GM12878 (cell line): ENCODE measurements around the gene NOTCH3. TPM values are rescaled to one million over a fixed set of nuclear protein-coding genes. Genes with fewer than 3 reads are reported as not detected.

Experiments used
- ATAC-seq: fragments of 200-7000 bp; cut with Tn5 transposase; 3 replicates; pipeline ENCODE4 v1.9.1; 2020; ENCODE audit warnings: mild to moderate bottlenecking, moderate library complexity
- BruUV-seq: library from RNA; stranded (reverse); fragments of 400-500 nt; replicated peaks from 2 replicates; lab custom pipeline; 2021; lab: Mats Ljungman, UMichigan
- CTCF ChIA-PET: fragments of 300-600 bp; sonication (Branson Sonifier 250); formaldehyde crosslinking; extraction: SDS; loops from one replicate; lab custom pipeline; 2021; ENCODE audit warnings: inconsistent platforms; lab: Yijun Ruan, JAX
- POLR2A ChIA-PET: fragments of 350-600 bp; formaldehyde crosslinking; extraction: SDS; loops from one replicate; lab custom pipeline; 2021; ENCODE audit warnings: inconsistent platforms; lab: Charles Lee
- RAD21 ChIA-PET: fragments of 300-600 bp; sonication (Branson Sonifier 250); formaldehyde crosslinking; loops from one replicate; lab custom pipeline; 2023; ENCODE audit warnings: antibody characterized with exemption; ENCODE audit not compliant: unreplicated experiment; lab: Charles Lee
- SMC1A ChIA-PET: fragments of 300-600 bp; sonication (Branson Sonifier 250); formaldehyde crosslinking; loops from one replicate; lab custom pipeline; 2023; ENCODE audit not compliant: unreplicated experiment, uncharacterized antibody; lab: Charles Lee
- DNase-seq: peaks from one replicate; pipeline ENCODE4 v3.0.0-alpha.2; 2011; ENCODE audit warnings: low read depth, low spot score
- FAIRE-seq: peaks from 3 replicates; lab custom pipeline; 2011; peaks lifted over from hg19 to GRCh38; lab: Jason Lieb, UNC
- H2AFZ ChIP-seq: 2 replicates; pipeline ENCODE4 v1.6.0; 2011; ENCODE audit warnings: low read depth, low read length, control low read depth; ENCODE audit not compliant: control insufficient read depth
- H3K27ac ChIP-seq: 2 replicates; pipeline ENCODE4 v1.5.1; 2011; ENCODE audit warnings: control low read depth; ENCODE audit not compliant: control insufficient read depth, insufficient read depth
- H3K27me3 ChIP-seq, 2 experiments: replicated peaks in 1 of 2; 2 replicates each; pipeline versions ENCODE4 v1.6.0 to v1.6.1; 2011; ENCODE audit warnings: low read length in 1 of 2; ENCODE audit not compliant: control insufficient read depth in 2 of 2, insufficient read depth in 2 of 2
- H3K36me3 ChIP-seq, 2 experiments: 2 replicates each; pipeline ENCODE4 v1.5.1; 2011; ENCODE audit warnings: low read length in 1 of 2; ENCODE audit not compliant: control insufficient read depth in 2 of 2, insufficient read depth in 2 of 2
- H3K4me1 ChIP-seq: 2 replicates; pipeline ENCODE4 v1.6.1; 2011; ENCODE audit warnings: mild to moderate bottlenecking, low read length, moderate library complexity, mixed read lengths; ENCODE audit not compliant: control insufficient read depth, insufficient read depth
- H3K4me2 ChIP-seq: 2 replicates; pipeline ENCODE4 v1.6.0; 2011; ENCODE audit warnings: control low read depth; ENCODE audit not compliant: control insufficient read depth, insufficient read depth
- H3K4me3 ChIP-seq: fragments of 200-600 bp; sonication (generic); 2 replicates; pipeline ENCODE4 v1.5.1; 2016
- H3K79me2 ChIP-seq: 2 replicates; pipeline ENCODE4 v1.6.0; 2011; ENCODE audit warnings: low read length; ENCODE audit not compliant: control insufficient read depth, insufficient read depth
- H3K9ac ChIP-seq: 2 replicates; pipeline ENCODE4 v1.8.0; 2011; ENCODE audit warnings: low read length, control low read depth, mixed read lengths; ENCODE audit not compliant: control insufficient read depth, insufficient read depth
- H3K9me3 ChIP-seq: replicated peaks from 3 replicates; pipeline ENCODE4 v1.5.1; 2011; ENCODE audit warnings: mild to moderate bottlenecking, low read length; ENCODE audit not compliant: control insufficient read depth, insufficient read depth
- H4K20me1 ChIP-seq: 2 replicates; pipeline ENCODE4 v1.6.0; 2011; ENCODE audit not compliant: control insufficient read depth, insufficient read depth
- BRCA1 ChIP-seq: IDR thresholded peaks from 2 replicates; pipeline ENCODE4 v1.6.1; 2011; ENCODE audit warnings: low read depth, low read length, improper control_type of control experiment
- GATAD2B ChIP-seq: fragments of 450-650 bp; conservative IDR thresholded peaks from 2 replicates; pipeline ENCODE4 v1.6.1; 2017; ENCODE audit warnings: low read depth, mild to moderate bottlenecking, moderate library complexity
- IKZF2 ChIP-seq, 2 experiments: fragments of 450-650 bp; IDR thresholded peaks; 2 replicates each; pipeline ENCODE4 v1.6.1; 2017; ENCODE audit warnings: mild to moderate bottlenecking in 2 of 2, moderate library complexity in 2 of 2
- JUND ChIP-seq: IDR thresholded peaks from 2 replicates; pipeline ENCODE4 v1.6.1; 2012; ENCODE audit warnings: low read depth, mild to moderate bottlenecking, low read length, improper control_type of control experiment, moderate library complexity
- KDM1A ChIP-seq: fragments of 200-600 bp; sonication (generic); IDR thresholded peaks from 2 replicates; pipeline ENCODE4 v1.6.1; 2016; ENCODE audit warnings: borderline replicate concordance
- MAX ChIP-seq: IDR thresholded peaks from 2 replicates; pipeline ENCODE4 v1.6.1; 2012; ENCODE audit warnings: low read depth, low read length, improper control_type of control experiment
- PBX3 ChIP-seq: IDR thresholded peaks from 2 replicates; pipeline ENCODE4 v1.6.1; 2011; ENCODE audit warnings: mild to moderate bottlenecking, low read depth, low read length, moderate library complexity; ENCODE audit not compliant: insufficient replicate concordance
- POLR2AphosphoS5 ChIP-seq: IDR thresholded peaks from 2 replicates; pipeline ENCODE4 v1.6.1; 2011; ENCODE audit warnings: mild to moderate bottlenecking, low read length, inconsistent platforms
- PRDM15 ChIP-seq: fragments of 450-650 bp; formaldehyde crosslinking; IDR thresholded peaks from 2 replicates; pipeline ENCODE4 v1.4.0; 2020; ENCODE audit warnings: mild to moderate bottlenecking, moderate library complexity
- RCOR1 ChIP-seq: conservative IDR thresholded peaks from 2 replicates; pipeline ENCODE4 v1.6.1; 2012; ENCODE audit warnings: low read depth, low read length, improper control_type of control experiment
- RFX5 ChIP-seq: IDR thresholded peaks from 2 replicates; pipeline ENCODE4 v1.6.1; 2011; ENCODE audit warnings: low read depth, low read length, improper control_type of control experiment
- SREBF1 ChIP-seq: IDR thresholded peaks from 2 replicates; pipeline ENCODE4 v1.6.1; 2012; ENCODE audit warnings: mild to moderate bottlenecking, low read length
- USF1 ChIP-seq: IDR thresholded peaks from 2 replicates; pipeline ENCODE4 v1.6.1; 2011; ENCODE audit warnings: borderline replicate concordance, low read depth, mild to moderate bottlenecking, moderate library complexity, mixed read lengths, low read length; ENCODE audit not compliant: insufficient read depth; ENCODE audit errors: extremely low read length
- WRNIP1 ChIP-seq: IDR thresholded peaks from 2 replicates; pipeline ENCODE4 v1.6.1; 2011; ENCODE audit warnings: low read depth, low read length, improper control_type of control experiment, borderline replicate concordance
- YY1 ChIP-seq: IDR thresholded peaks from 2 replicates; pipeline ENCODE4 v1.6.1; 2011; ENCODE audit warnings: low read depth, mild to moderate bottlenecking, low read length
- ZBED1 ChIP-seq: IDR thresholded peaks from 2 replicates; pipeline ENCODE4 v1.6.1; 2016; ENCODE audit warnings: borderline replicate concordance
- WGBS: methylation state at CpG from one replicate; pipeline ENCODE4 v1.1.6; 2016; ENCODE audit warnings: low lambda C conversion rate; ENCODE audit not compliant: insufficient replicate concordance, insufficient coverage; ENCODE audit errors: missing lambda C conversion rate; 5-methylcytosine and 5-hydroxymethylcytosine counted together
- in situ Hi-C: fragments of 300-500 bp; cut with MboI; formaldehyde crosslinking; loops from 9 replicates; pipeline ENCODE4 v1.14.3; 2018; ENCODE audit warnings: mixed read lengths
- intact Hi-C: fragments of 100-400 bp; cut with micrococcal nuclease; formaldehyde crosslinking; loops from one replicate; pipeline ENCODE4 v1.14.2; 2022; ENCODE audit not compliant: unreplicated experiment
- polyA plus RNA-seq, 11 experiments: library from polyadenylated mRNA; depleted of rRNA in 4 of 11; unstranded in 6 of 11; stranded (reverse) in 5 of 11; fragments of >200 nt; fragmentation: Nextera tagmentation in 4 of 11; fragmentation: Illumina TruSeq in 1 of 11; extraction: Ambion mirVana in 4 of 11; extraction: Trizol in 1 of 11; gene quantifications; 1 replicate in 1 of 11; 2 replicates in 10 of 11; pipeline versions ENCODE4 v1.2.1 to v1.2.3, GENCODE V29; 2011 to 2016; ENCODE audit warnings: inconsistent platforms in 2 of 11, missing spikeins in 2 of 11, low read depth in 1 of 11
- total RNA-seq, 4 experiments: library from RNA; depleted of rRNA in 3 of 4; stranded (reverse); fragments of >200 nt in 3 of 4; fragmentation: Illumina TruSeq in 1 of 4; extraction: Trizol in 1 of 4; gene quantifications; 2 replicates each; pipeline versions ENCODE4 v1.2.1 to v1.2.3, GENCODE V29; 2013 to 2021

Gene NOTCH3
- total and polyA plus RNA-seq, 10 of the 15 experiments (the other 5 are each of a cell fraction or from before 2014, with no cell fraction given), result 0.01 to 0.42 (median 0.10) TPM; not detected in 5

GRCh38 chr19:15213715-15214381 is 13.1 kb upstream of the NOTCH3 start:
- FAIRE-seq (no peak), DNase-seq (no peak), ATAC-seq (no peak)
- no peak overlapping the region for H3K9ac ChIP-seq
- ChIA-PET RAD21 (no interaction called here), CTCF (interaction anchor here (0.6 kb wide), 1 partner anchor 12 kb away, joined by 3 read pairs; no protein-coding TSS in a partner anchor), POLR2A (interaction anchor here (0.5 kb wide), 1 partner anchor 12 kb away, joined by 3 read pairs; no protein-coding TSS in a partner anchor), SMC1A (no interaction called here)
- H3K36me3 ChIP-seq, result no peaks in the 10 kb centered on the region
- intact Hi-C loops, result no loop called here
- H3K27ac ChIP-seq, result no peak overlapping the region
- H4K20me1 ChIP-seq, result no peaks in the 10 kb centered on the region
- no TSS peak for BruUV-seq
- TF ChIP-seq BRCA1 (no peak), JUND (no peak), IKZF2 (IDR thresholded peaks at IDR 0.05) (no peak), ZBED1 (no peak), SREBF1 (no peak), KDM1A (no peak), PRDM15 (CRISPR knock-in tag) (no peak), RCOR1 (no peak), GATAD2B (no peak), POLR2AphosphoS5 (no peak), PBX3 (no peak), YY1 (no peak), RFX5 (no peak), WRNIP1 (no peak), USF1 (no peak), MAX (no peak)
- no peak overlapping the region for H2AFZ ChIP-seq
- H3K9me3 ChIP-seq, result no peaks in the 10 kb centered on the region
- H3K4me3 ChIP-seq, result no peak overlapping the region
- no peaks in the 10 kb centered on the region for H3K4me1 ChIP-seq
- no peaks in the 10 kb centered on the region for H3K79me2 ChIP-seq
- in situ Hi-C loops, result no loop called here
- no peaks in the 10 kb centered on the region for H3K27me3 ChIP-seq
- 80% methylated on average over 15 of the region's 15 CpGs for WGBS
- no peak overlapping the region for H3K4me2 ChIP-seq
